Left lung (tissue), 10 donors: ENCODE measurements around the gene TFF1. TPM values are rescaled to one million over a fixed set of nuclear protein-coding genes. Genes with fewer than 3 reads are reported as not detected.

ENCODE experiments used
- ATAC-seq: fragments of 200-7000 bp; cut with Tn5 transposase; one replicate; pipeline ENCODE4 v1.9.1; 2020; ENCODE audit warnings: moderate library complexity
- DNase-seq, 4 donors: peaks; one replicate each; pipeline ENCODE4 v3.0.0-alpha.2; 2013 to 2020
- H3K27ac ChIP-seq, 2 donors: fragments of 200-600 bp; sonication (generic) in 1 of 2; one replicate each; pipeline versions ENCODE4 v1.5.0 to v1.8.0; 2020 to 2021
- H3K27me3 ChIP-seq, 2 donors: fragments of 200-600 bp; sonication (generic) in 1 of 2; one replicate each; pipeline versions ENCODE4 v1.5.0 to v1.8.0; 2020 to 2021
- H3K36me3 ChIP-seq, 2 donors: fragments of 200-600 bp; sonication (generic) in 1 of 2; one replicate each; pipeline versions ENCODE4 v1.5.0 to v1.8.0; 2020 to 2021
- H3K4me1 ChIP-seq, 2 donors: fragments of 200-600 bp; one replicate each; pipeline ENCODE4 v1.8.0; 2021
- H3K4me3 ChIP-seq, 2 donors: fragments of 200-600 bp; sonication (generic) in 1 of 2; one replicate each; pipeline versions ENCODE4 v1.5.0 to v1.8.0; 2020 to 2021; ENCODE audit warnings: mild to moderate bottlenecking in 1 of 2
- H3K9me3 ChIP-seq, 2 donors: fragments of 200-600 bp; sonication (generic) in 1 of 2; one replicate each; pipeline versions ENCODE4 v1.5.0 to v1.8.0; 2020 to 2021
- CTCF ChIP-seq, 2 donors: fragments of 200-600 bp; sonication (generic) in 1 of 2; IDR thresholded peaks; one replicate each; pipeline versions ENCODE4 v1.5.0 to v1.8.0; 2021; ENCODE audit warnings: antibody characterized with exemption in 2 of 2
- intact Hi-C, 2 donors: fragments of 100-400 bp; cut with DNase I; formaldehyde crosslinking; loops; one replicate each; pipeline versions ENCODE4 v1.11.2 to v1.14.2; 2022
- polyA plus RNA-seq, 6 donors: library from polyadenylated mRNA; unstranded; fragments of 120-200 nt; gene quantifications; one replicate each; pipeline ENCODE4 v1.2.1, GENCODE V29; 2013; ENCODE audit not compliant: insufficient read length in 6 of 6
- total RNA-seq, 2 donors: library from RNA; stranded (reverse); fragmentation: NEBNext Ultra II Directional; extraction: Animal tissue kit (Norgen Biotek cat#: 25700); gene quantifications; one replicate each; pipeline ENCODE4 v1.2.1, GENCODE V29; 2021
- donor health status: DM: no; HTN: yes; CAD: no.
- donor health status: DM: no; HTN: no; CAD: no.

TFF1 gene
- total and polyA plus RNA-seq, 8 donors = not detected

- no peak for TF ChIP-seq CTCF (IDR thresholded peaks at IDR 0.05)
- intact Hi-C loops = no loop called here
- no peaks in the 10 kb centered on the region for H3K36me3 ChIP-seq
- no peak overlapping the region for H3K27ac ChIP-seq
- H3K27me3 ChIP-seq = no peaks in the 10 kb centered on the region
- H3K9me3 ChIP-seq = no peaks in the 10 kb centered on the region
- ATAC-seq (no peak), DNase-seq (no peak)
- no peak overlapping the region for H3K4me3 ChIP-seq
- peaks cover 0 to 13% of the 10 kb centered on the region in 2 donors for H3K4me1 ChIP-seq
Measured at GRCh38 chr21:42413500-42413899, 47.2 kb upstream of the TFF1 start.

- intact Hi-C loops = no loop called here
- ATAC-seq (no peak), DNase-seq (no peak)
- no peaks in the 10 kb centered on the region for H3K36me3 ChIP-seq
- no peak for TF ChIP-seq CTCF (IDR thresholded peaks at IDR 0.05)
- no peaks in the 10 kb centered on the region for H3K9me3 ChIP-seq
- no peak overlapping the region for H3K4me3 ChIP-seq
- peaks cover 0 to 13% of the 10 kb centered on the region in 2 donors for H3K4me1 ChIP-seq
- H3K27me3 ChIP-seq = no peaks in the 10 kb centered on the region
- H3K27ac ChIP-seq = no peak overlapping the region
Measured at GRCh38 chr21:42413093-42413492, 46.8 kb upstream of the TFF1 start.

- Histone ChIP-seq H3K36me3 (no peaks in the 10 kb centered on the region), H3K9me3 (no peaks in the 10 kb centered on the region), H3K27ac (no peak overlapping the region), H3K27me3 (no peaks in the 10 kb centered on the region), H3K4me3 (no peak overlapping the region), H3K4me1 (peaks cover 0 to 13% of the 10 kb centered on the region in 2 donors)
- TF ChIP-seq CTCF (IDR thresholded peaks at IDR 0.05) = no peak
- intact Hi-C loops = no loop called here
- ATAC-seq = no peak
- no peak for DNase-seq
Measured at GRCh38 chr21:42412636-42412933, 46.2 kb upstream of the TFF1 start.

- no peak for TF ChIP-seq CTCF (IDR thresholded peaks at IDR 0.05)
- intact Hi-C loops = no loop called here
- Histone ChIP-seq H3K9me3 (no peaks in the 10 kb centered on the region), H3K4me3 (no peak overlapping the region), H3K4me1 (peaks cover 0 to 13% of the 10 kb centered on the region in 2 donors), H3K27me3 (no peaks in the 10 kb centered on the region), H3K36me3 (no peaks in the 10 kb centered on the region), H3K27ac (no peak overlapping the region)
- no peak for DNase-seq
- ATAC-seq = no peak
Measured at GRCh38 chr21:42411891-42412635, 45.7 kb upstream of the TFF1 start.

- Histone ChIP-seq H3K27me3 (no peaks in the 10 kb centered on the region), H3K9me3 (no peaks in the 10 kb centered on the region), H3K4me3 (no peak overlapping the region), H3K27ac (no peak overlapping the region), H3K36me3 (no peaks in the 10 kb centered on the region), H3K4me1 (peaks cover 0 to 13% of the 10 kb centered on the region in 2 donors)
- ATAC-seq = no peak
- intact Hi-C loops = no loop called here
- DNase-seq = no peak
- no peak for TF ChIP-seq CTCF (IDR thresholded peaks at IDR 0.05)
Measured at GRCh38 chr21:42411197-42411869, 45.0 kb upstream of the TFF1 start.
